C4-2B (cell line): ENCODE results near the gene FNDC8.
"Not testable (repeated sequence)": the region's sequence is repeated elsewhere in the genome, so short reads cannot be mapped to it uniquely, and the experiment has no call there.

Source experiments
- H3K27ac ChIP-seq: fragments of 450-650 bp; 2 replicates; pipeline ENCODE4 v1.5.1; 2017
- ZFX ChIP-seq: fragments of 450-650 bp; IDR thresholded peaks from 2 replicates; pipeline ENCODE4 v1.6.1; 2017
- TF ChIP-seq, protein P1 (sequence below): fragments of 450-650 bp; conservative IDR thresholded peaks from 2 replicates; pipeline ENCODE4 v1.5.1; 2017; ENCODE audit warnings: mild to moderate bottlenecking

Gene FNDC8

DNA sequence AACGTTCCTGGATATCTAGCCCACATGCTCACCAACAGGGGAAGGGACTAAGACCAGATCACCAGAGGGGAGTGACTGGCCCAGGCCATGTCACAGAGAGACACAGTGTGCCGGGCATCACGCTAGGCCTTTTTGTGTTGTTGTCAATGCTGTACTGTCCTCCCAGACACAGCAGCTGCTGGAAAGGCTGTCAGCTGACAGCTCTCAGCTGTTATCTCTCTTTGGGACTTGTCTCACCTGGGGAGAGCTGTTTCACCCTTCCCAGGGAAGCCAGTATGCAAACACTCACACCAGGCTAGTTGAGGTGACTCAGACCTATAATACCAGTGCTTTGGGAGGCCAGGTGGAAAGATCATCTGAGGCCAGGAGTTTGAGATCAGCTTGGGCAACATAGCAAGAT, 45.6 kb downstream of the FNDC8 start:
- H3K27ac ChIP-seq, result no peak overlapping the region

DNA sequence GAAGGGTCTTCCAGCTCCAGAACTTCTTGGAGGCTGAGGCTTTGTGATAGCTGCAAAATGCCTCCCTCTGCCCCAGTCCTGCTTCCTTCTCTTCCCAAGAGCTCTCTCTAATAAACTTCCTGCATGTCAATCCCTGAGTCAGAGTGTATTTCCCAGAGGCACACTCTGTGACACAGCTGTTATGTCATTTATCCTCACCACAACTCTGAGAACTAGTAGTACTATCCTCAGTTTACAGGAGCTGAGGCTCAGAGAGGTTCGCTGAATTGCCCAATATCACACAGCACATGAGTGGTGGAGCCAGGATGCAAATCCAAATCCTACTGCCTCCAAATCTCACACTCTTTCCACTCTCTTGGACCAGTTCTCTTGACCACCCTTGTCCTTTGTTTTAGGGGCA, 46.3 kb downstream of the FNDC8 start:
- H3K27ac ChIP-seq, result no peak overlapping the region
- TF ChIP-seq, protein P1, sequence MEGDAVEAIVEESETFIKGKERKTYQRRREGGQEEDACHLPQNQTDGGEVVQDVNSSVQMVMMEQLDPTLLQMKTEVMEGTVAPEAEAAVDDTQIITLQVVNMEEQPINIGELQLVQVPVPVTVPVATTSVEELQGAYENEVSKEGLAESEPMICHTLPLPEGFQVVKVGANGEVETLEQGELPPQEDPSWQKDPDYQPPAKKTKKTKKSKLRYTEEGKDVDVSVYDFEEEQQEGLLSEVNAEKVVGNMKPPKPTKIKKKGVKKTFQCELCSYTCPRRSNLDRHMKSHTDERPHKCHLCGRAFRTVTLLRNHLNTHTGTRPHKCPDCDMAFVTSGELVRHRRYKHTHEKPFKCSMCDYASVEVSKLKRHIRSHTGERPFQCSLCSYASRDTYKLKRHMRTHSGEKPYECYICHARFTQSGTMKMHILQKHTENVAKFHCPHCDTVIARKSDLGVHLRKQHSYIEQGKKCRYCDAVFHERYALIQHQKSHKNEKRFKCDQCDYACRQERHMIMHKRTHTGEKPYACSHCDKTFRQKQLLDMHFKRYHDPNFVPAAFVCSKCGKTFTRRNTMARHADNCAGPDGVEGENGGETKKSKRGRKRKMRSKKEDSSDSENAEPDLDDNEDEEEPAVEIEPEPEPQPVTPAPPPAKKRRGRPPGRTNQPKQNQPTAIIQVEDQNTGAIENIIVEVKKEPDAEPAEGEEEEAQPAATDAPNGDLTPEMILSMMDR, result no peak
- no peak for TF ChIP-seq ZFX

More for the DNA sequence above, 45.6 kb downstream of the FNDC8 start:
- TF ChIP-seq, protein P1, result no peak

DNA sequence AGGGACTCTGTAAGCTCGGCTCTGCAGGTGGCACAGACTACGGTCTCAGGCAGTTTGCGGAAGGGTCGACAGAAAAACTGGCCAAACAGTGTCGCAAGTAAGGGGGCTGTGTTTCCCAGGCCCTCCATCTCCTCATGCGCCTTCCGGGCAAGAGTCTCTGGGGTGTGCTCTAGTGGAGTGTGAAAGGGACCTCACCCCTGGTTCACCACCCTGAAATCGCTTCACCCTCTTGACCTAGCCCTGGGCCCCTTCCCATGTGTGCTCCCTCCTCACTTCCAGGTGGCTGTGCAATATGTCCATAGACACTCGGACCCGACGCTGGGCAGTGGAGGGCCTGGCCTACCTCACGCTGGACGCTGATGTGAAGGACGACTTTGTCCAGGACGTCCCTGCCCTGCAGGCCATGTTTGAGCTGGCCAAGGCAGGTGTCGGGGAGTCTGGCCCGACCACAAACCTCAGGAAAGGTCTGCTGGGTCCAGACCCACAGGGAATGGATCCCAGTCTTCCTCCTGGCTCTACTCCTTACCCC, 48.5 kb downstream of the FNDC8 start:
- no peak for TF ChIP-seq ZFX
- TF ChIP-seq, protein P1, result no peak
- H3K27ac ChIP-seq, result no peak overlapping the region

DNA sequence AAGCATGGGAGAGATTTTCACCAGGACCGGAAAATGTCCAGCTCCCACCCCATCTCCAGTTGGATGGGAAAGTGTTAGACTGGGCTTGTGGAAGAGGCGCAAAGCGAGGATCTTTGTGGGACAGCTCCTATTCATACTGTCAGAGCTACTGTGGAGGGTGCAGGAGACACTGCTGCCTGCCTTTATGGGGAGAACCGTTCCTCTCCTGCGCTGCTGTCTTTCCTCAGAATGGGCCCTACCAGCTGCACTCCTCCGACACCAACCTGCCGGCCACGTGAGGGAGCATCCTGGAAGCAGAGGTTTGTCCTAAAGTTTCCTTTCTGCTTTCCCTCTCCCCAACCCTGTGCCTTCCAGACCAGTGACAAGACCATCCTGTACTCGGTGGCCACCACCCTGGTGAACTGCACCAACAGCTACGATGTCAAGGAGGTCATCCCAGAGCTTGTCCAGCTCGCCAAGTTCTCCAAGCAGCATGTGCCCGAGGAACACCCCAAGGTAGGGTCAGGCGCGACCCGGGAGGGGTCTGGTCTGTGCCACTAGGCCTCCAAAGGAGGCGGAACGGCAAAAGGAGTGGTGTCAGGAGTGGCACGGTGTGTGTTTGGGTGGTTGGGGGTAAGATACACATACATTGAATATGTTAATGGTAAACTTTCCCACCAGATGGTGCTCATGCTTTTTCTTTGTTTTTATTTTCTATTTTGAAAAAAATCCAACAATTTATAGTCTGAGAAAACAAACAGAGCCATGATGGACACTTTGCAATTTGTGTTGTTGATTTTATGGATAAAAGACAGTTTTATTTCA, 49.8 kb downstream of the FNDC8 start:
- no peak for TF ChIP-seq ZFX
- TF ChIP-seq, protein P1, result no peak; the same call in 1 of the 2 replicates
- no peak overlapping the region for H3K27ac ChIP-seq

DNA sequence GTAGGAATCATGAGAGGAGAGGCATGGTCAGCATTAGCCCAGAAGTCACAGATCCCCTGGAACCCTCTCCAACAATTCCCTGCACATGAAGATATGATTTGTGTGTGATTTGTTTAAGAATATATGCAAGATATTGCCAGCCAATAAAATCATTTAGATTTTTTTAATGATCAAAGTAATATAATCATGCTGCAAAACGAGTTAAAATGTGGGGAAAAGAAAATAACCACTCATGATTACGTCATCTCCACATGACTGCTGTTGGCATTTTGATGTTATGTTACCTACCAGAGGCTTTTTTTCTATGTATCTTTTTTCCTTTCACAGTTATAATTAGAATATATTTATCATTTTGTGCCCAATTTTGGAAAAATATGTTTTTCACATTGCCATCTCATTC, 50.4 kb downstream of the FNDC8 start:
- H3K27ac ChIP-seq, result no peak overlapping the region
- TF ChIP-seq, protein P1, result no peak; the same call in 1 of the 2 replicates
- TF ChIP-seq ZFX, result no peak

DNA sequence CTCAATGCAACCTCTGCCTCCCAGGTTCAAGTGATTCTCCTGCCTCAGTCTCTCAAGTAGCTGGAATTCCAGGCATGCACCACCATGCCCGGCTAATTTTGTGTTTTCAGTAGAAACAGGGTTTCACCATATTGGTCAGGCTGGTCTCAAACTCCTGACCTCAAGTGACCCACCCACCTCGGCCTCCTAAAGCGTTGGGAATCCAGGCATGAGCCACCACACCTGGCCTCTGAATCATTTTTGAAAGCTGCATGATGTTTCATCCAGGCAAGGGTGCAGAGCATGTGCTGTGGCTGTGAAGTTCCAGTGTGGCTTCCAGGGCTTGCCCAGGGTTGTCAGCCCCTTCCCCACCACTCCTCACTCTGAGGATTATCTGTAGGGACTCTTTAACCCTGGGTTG, 50.9 kb downstream of the FNDC8 start:
- H3K27ac ChIP-seq, result not testable (repeated sequence)

DNA sequence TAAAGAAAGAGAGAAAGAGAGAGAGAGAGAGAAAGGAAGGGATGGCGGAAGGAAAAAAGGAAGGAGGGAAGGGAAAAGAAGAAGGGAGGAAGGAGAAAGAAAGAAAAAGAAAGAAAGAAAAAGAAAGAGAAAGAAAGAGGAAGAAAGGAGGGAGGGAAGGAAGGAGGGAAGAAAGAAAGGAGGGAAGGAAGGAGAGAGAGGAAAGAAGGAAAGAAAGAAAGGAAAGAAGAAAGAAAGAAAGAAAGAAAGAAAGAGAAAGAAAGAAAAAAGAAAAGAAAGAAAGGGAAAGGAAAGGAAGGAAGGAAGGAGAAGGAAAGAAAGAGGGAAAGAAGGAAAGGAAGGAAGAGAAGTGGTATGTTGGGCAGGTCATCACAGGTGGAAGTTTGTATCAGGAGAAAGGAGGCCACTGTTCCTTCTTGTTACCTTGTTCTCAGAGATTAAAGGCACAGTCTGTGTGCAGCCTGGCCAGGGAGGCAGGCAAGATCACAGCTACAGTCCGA, 53.5 kb downstream of the FNDC8 start:
- no peak overlapping the region for H3K27ac ChIP-seq
- TF ChIP-seq ZFX, result no peak
- TF ChIP-seq, protein P1, result no peak
